HG03060 (cell line): ENCODE data around the gene CLCA2.
A peak's percentile ranks its signal among the peaks of the same experiment; 100 is the strongest.

Source experiments
- ATAC-seq: cut with Tn5 transposase; IDR thresholded peaks from one replicate; pipeline ENCODE4 v1.9.1; 2021; ENCODE audit warnings: low read depth, moderate number of reproducible peaks; ENCODE audit not compliant: unreplicated experiment

CLCA2 gene, protein sequence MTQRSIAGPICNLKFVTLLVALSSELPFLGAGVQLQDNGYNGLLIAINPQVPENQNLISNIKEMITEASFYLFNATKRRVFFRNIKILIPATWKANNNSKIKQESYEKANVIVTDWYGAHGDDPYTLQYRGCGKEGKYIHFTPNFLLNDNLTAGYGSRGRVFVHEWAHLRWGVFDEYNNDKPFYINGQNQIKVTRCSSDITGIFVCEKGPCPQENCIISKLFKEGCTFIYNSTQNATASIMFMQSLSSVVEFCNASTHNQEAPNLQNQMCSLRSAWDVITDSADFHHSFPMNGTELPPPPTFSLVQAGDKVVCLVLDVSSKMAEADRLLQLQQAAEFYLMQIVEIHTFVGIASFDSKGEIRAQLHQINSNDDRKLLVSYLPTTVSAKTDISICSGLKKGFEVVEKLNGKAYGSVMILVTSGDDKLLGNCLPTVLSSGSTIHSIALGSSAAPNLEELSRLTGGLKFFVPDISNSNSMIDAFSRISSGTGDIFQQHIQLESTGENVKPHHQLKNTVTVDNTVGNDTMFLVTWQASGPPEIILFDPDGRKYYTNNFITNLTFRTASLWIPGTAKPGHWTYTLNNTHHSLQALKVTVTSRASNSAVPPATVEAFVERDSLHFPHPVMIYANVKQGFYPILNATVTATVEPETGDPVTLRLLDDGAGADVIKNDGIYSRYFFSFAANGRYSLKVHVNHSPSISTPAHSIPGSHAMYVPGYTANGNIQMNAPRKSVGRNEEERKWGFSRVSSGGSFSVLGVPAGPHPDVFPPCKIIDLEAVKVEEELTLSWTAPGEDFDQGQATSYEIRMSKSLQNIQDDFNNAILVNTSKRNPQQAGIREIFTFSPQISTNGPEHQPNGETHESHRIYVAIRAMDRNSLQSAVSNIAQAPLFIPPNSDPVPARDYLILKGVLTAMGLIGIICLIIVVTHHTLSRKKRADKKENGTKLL

DNA sequence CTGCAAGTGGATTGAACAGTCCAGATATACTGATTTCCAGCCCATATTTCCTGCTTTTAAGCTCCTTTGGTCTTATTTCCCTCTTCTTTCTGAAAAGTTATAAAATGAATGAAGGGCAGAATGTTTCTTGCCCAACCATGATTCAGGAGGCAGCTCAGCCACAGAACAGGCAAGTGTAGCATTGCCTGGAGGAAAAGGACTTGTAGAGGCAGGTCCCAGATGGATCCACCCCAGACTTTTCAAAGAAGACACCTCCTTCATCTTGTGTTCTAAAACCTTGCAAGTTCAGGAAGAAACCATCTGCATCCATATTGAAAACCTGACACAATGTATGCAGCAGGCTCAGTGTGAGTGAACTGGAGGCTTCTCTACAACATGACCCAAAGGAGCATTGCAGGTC is at the start of gene CLCA2:
TSS of gene CLCA2 (plus strand) at position 299 of the 400 bp plus-strand sequence. CDS start at position 376, 77 bp downstream.
- no peak for ATAC-seq

DNA sequence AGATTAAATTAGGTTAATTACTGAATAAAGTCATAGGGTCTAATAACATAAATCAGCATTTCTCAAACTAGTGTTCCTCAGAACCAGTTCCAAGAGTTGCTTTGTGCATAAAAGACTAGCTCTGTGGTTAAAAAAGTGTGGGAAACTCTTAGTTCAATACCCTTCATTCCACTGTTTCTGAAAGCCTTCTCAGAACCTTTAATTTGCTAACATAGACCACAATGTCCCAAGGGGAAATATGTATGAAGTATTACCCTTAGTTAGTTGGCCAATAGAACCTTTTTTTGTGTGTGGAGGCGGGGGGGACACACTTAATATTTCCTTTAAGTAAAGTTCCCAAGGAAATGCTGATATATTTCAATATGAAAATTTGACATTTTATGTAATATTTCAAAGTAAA is 48.3 kb upstream of the CLCA2 start:
- no peak for ATAC-seq

DNA sequence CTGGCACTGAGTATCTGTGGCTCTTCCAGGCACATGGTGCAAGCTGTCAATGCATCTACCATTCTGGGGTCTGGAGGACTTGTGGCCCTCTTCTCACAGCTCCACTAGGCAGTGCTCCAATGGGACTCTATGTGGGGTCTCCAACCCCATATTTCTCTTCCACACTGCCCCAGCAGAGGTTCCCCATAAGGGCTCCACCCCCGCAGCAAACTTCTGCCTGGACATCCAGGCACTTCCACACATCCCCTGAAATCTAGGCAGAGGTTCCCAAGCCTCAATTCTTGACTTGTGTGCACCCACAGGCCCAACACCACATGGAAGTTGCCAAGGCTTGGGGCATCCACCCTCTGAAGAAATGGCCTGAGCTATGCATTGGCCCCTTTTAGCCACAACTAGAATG is 46.6 kb upstream of the CLCA2 start:
- ATAC-seq = no peak

DNA sequence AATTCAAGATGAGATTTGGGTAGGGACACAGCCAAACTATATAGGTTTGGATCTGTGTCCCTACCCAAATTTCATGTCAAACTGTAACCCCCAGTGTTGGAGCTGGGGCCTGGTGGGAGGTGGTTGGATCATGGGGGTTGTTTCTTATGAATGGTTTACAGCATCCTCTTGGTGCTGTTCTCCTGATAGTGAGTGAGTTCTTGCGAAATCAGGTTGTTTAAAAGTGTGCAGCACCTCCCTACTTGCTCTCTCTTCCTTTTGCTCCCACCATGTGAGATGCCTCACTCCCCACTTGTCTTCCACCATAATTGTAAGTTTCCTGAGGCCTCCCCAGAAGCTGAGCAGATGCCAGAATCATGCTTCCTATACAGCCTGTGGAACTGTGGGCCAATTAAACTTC is 45.2 kb upstream of the CLCA2 start:
- ATAC-seq = no peak

DNA sequence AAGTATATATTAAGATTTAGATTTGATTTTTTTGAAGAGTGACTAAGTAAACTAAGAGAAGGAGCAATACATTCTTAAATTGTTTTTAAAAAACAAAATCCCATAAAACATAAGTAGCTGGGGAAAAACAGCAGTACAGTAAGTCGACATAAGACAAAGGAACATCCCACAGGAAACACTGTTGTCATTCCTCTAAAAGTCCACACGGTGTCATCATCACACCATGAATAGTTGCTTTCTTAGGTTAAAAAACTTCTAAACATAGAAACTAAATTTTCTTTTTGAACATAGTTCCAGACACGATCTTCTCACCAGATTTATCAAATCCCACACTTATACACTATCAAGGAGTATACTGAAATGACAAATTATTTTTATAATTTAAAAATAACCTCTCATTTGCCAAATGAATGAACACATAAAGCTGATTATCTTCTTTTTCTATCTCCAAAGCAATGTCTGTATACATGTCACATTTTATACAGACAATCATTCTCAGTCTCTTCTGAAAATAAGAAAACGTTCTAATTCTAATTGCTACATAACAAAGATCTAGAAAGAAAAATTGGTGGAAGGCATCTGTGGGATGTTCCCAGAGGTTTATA is 43.6 kb upstream of the CLCA2 start:
- no peak for ATAC-seq

DNA sequence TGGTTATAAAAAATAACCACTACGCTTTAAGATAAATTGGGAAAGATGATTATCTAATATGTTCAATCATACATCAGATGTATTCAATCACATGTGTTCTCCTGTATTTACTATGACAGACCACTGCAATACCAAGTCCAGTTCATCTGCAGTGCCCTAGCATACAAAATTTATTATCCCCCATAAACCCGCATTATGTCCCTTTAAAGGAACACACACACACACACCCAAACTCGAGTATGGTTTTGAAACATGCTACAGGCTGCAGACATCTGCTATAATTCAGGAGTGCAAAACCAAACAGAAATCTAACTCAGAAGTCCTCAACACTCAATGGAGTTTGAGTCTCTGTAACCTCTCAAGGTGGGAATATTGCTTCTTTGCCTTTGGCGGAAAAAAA is 42.7 kb upstream of the CLCA2 start:
- ATAC-seq = no peak

DNA sequence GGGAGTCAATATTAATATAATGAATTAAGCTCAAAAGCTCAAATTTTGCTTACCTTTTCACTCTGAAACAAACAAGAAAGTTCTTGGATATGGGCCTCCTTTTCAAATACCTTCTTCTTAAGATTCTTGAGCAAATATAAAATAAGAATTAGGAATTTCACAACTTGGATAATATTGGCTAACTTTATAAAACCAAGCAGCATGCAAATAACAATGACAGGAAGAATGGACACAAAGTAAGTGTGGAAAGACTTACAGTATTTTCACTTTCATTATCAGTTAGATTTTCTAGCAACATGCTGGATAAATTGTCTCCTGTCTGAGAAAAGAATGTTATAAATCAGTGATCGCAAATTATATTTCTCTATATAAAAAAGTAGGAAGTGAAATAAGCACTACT is 41.1 kb upstream of the CLCA2 start:
- ATAC-seq = no peak

DNA sequence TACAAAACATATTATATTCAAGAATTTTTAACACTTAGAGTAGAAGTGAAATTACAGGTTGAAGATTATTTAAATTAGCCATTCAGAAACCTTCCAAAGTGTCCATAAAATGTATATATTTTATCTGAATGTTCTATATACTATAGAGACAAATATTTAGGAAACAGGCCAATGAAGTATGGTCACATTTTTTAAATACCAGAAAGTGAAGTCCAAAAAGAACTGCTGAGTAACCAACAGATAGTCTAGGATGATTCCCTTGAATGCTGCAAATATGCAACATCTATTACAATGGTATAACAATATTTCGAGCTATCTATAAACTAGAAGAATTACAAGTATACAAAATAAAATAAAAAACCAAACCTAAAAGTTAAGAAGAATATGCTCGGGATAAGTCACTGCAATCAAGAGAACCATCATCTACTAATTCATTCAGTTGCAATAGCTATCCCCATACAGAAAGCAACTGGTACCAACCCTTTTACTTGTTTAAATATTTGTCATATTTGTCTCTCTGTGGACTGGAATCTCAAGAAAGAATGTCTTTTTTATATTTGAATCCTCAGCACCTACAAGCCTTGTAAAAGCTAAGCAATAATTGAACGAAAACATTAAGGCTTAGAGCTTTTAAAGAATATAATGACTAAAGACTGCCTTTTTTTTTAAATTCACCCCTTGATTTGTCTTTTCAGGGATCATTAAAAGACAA is 35.9 kb upstream of the CLCA2 start:
- no peak for ATAC-seq

DNA sequence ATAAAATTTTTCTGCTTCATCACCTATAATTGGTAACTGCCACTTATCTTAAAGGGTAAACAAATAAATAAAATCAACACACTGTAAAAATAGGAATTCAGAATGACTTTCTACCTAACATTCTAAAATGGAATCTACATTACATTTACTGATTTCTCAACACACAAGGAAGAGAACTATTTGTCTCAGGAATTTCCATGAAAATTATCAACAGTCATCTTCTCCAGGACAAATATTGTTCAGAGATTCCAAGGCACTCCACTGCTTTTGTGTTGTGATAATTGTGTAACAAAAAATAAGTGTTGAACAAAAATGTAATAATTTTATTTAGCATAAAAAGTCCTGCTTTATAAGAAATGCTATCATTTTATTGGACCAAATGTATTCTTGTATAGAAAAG is 35.2 kb upstream of the CLCA2 start:
- no peak for ATAC-seq

DNA sequence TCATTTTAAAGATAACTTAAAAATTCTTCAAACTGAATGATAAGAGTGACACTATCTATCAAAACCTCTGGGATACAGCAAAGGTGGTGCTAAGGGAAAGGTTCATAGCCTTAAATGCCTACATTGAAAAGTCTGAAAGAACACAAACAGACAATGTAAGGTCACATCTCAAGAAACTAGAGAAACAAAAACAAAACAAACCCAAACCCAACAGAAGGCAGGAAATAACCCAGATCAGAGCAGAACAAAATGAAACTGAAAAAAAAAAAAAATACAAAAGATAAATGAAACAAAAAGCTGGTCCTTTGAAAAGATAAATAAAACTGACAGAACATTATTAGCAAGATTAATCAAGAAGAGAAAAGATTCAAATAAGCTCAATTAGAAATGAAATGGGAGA is 34.7 kb upstream of the CLCA2 start:
- ATAC-seq = no peak

DNA sequence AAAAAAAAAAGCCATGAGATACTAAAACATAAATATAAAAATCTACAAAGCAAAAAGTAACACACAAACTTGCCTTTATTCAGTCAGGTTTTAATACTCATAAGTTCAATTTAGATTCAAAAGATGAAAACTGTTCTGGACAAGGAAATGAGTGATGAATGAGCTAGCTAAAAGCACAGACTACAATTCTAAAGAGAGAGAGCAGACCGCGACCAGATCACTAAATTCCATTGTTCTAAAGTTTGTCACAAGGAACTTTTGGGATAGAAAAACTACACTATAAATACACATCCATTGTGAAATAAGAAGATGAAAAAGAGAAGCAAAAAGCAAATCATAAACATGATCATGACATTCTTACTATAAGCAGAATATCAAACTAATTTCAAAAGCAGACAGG is 29.6 kb upstream of the CLCA2 start:
- no peak for ATAC-seq

DNA sequence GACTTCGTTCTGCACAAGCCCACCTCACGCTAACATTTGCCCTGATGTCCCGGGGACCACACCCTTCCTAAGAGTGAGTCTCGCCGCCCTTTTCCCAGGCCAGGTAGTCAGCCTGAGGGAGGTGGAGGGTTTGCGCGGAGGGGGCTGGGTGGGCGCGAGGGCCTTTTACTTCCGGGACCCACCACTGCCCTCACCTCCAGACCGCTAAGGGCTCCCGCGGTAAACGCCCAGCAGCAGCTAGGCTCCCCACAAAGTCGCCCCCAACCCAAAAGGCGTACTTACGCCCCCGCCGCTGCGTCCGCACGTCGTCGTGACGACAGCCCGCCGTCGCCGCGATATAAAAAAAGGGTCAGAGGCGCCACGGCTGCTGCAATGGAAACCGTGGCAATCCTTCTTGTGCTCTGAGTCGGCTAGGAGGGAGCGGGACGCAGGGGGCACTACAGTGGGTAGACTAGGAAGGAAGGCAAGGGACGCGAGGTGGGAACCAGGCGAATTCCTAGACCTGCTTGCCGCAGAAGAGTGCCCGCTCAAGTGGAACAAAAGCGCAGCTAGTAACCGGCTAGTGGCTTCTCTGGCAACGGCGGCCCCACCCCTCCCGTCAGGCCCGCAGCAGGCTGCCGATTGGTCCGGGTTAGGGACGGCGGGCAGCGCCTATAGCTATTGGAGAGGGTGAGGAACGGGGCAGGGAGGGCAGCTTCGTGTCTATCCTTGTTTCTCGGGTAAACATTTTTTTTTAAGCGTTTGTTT is 28.0 kb upstream of the CLCA2 start, which contains the start of gene ODF2L:
TSS of gene ODF2L (minus strand) at position 573 of the 747 bp plus-strand sequence. CDS start 9,296 bp downstream, outside the sequence.
- ATAC-seq = peak; percentile 98

DNA sequence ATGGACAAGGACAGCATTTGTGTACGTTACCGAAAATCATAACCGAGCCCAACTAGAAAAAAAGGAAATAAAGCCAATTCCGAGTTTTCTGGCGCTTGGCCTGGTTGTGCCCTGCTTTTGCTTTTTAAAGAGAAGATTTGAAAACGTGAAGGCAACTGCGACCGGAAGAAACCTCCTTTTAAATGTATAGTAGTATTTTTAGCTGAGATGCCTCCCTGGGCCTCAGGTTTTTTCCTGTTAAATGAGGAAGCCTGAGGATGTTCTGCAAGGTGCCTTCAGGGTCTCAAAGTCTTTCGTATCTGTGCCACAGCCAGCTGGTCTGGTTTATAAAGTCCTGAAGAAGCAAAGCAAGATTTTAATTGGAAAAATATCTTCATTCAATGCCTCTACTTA is 27.5 kb upstream of the CLCA2 start:
- peak; percentile 10 for ATAC-seq

DNA sequence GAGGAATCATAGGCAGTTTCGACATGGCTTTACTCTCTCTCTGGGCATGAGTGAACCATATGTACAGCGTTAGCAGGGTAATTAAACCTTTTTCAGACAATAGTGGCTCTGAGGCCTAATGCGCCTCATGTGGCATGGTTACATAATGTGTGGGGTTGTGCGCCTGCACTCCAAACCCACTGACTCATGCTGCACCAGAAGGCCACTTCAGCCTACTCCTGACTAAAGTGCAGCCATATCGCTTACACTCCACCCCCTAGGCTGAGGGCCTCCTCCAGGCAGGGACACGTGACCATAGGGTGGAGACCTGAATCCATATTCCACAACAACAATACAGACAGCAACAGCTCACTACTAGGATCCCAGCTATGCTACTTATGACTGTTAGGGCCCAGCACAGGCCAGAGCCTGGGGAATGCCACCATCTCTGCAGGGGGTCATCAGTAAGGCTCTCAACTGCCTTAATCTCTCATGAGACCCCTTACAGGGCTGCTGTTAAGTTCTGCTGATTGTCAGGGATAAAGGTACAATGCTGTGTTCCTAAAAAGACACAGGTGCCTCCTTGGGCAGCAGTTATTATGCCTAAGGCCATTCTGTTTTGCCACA is 14.5 kb upstream of the CLCA2 start:
- no peak for ATAC-seq

DNA sequence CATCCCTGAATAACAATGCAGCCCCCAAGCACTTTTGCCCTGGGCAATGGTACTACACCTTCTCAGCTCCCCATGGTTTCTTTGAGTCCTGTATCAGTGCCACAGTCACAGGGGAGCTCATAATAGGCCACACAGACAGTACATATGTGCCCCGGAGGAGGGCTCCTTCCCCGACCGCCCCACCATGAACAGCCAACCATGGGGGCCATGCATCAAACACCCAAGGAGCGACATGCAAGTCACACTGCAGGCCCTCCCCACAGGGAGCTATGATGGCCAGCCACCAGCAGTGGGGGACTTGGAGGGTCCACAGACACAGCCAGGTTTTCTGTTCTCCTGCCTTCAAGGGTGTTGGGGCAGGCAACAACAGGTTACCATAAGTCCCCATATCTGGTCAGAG is 13.1 kb upstream of the CLCA2 start:
- ATAC-seq = no peak

DNA sequence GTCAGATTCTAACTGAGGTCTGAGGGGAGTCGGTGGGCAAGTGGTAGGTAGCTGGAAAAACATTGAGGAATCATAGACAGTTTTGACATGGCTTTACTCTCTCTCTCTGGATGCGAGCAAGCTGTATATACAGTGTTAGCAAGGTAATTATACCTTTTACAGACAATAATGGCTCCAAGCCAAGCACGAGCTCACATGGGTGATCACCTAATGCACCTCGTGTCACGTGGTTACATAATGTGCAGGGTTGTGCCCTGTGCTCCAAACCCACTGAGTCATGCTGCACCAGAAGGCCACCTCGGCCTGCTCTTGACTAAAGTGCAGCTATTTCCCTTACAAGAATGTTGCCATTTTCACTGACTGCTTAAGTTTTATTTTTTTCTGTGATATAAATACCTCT is 7.6 kb upstream of the CLCA2 start:
- ATAC-seq = no peak

DNA sequence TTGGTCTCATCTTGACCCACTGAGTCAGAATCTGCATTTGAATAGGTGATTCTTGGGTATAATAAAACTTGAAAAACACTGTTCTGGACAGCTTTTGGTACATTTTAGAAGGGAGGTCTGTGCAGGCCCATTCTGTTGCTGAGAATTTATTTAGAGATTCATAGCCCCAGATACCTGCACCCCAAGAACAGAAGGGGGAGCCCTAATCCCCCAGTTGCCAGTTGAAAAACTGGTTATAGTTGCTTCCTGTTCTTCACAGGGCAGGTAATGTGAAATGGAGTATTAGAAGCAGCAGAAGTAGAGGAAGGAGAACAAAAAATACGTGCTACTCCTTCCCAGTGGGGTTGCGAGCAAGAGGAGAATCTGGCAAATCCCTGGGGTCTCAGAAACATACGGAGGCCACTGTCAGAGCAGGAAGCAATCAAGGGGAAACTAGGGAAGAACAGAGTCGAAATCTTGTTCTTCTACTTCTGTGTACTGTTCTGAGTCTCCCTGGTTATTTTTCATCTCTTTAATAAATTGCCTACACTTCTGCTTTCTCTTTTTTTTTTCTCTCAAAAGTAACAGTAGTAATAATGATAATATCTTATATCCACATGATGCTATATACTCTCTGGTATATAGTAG is 4.6 kb upstream of the CLCA2 start:
- ATAC-seq = peak; percentile 61

DNA sequence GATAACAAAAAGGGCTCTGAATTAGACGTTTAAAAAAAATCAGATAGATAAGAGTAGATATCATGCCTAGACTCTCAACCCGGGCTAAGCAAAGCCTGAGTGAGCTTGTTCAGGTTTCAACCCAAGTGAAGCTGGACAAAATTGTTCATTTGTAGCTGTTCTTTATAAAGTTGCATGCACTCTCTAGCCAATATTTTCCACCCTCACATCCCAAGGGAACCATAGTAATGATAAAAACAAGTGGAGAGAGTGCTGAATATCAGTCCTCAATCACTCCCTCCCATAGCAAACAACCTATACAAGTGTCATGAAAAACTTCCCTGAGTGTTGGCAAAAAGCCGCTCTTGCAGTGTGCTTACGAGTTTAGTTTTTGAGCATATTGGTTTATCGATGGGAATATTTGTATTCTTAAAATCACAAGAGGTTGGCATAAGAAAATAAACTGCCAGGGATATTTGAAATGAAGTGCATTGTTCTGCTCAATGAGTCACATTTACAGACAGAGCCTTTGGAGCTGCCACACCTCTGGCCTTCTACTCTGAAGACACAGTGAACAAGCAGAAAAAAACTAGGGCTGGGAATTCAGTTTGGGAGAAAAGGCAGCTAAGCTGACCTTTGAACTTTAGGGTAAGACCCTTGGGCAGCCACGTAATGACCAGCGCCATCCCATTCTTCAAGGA is 2.2 kb upstream of the CLCA2 start:
- no peak for ATAC-seq
